Transverse colon (tissue), 4 donors: Measurements from ENCODE around the gene HOTAIR.

Experiments used
- CTCF ChIP-seq, 5 experiments: fragments of 200-600 bp in 3 of 5; fragments of 450-650 bp in 2 of 5; sonication (generic) in 3 of 5; IDR thresholded peaks; 1 replicate in 2 of 5; 2 replicates in 3 of 5; pipeline ENCODE4 v1.5.1; 2016 to 2017; ENCODE audit warnings: antibody characterized with exemption in 5 of 5, inconsistent platforms in 3 of 5, mild to moderate bottlenecking in 2 of 5, moderate library complexity in 1 of 5
- POLR2A ChIP-seq: fragments of 450-650 bp; IDR thresholded peaks from one replicate; pipeline ENCODE4 v1.6.1; 2016; ENCODE audit warnings: antibody characterized with exemption, mild to moderate bottlenecking, moderate library complexity
- POLR2AphosphoS5 ChIP-seq, 3 donors: sonication (generic); formaldehyde crosslinking; IDR thresholded peaks; one replicate each; pipeline ENCODE4 v1.6.1; 2016; ENCODE audit warnings: antibody characterized with exemption in 3 of 3

DNA sequence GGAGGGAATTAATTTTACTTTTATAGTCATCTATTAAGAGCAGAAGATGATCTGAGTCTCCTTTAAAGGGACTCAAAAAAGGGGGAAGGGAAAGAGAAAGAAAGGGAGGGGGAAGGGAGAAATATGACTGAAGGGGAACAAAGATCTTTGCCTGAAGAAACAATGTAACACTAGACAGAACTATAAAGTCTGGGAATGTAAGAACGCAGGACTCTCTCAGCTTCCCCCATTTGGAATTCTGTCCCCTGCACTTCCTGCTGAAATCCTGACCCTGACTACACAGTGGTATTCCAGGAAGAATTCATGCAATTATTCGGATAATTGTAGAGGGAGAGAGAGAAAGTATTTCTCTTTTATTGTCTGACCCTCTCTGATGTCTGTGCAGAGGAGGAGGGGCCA is 10.4 kb downstream of the HOTAIR start:
- TF ChIP-seq POLR2A (no peak), CTCF (IDR thresholded peaks at IDR 0.05) (no peak), POLR2AphosphoS5 (IDR thresholded peaks at IDR 0.05) (no peak)
